ENCODE measurements around the gene ZNF226.
"Not testable (repeated sequence)": the region's sequence is repeated elsewhere in the genome, so short reads cannot be mapped to it uniquely, and the experiment has no call there.

DNA sequence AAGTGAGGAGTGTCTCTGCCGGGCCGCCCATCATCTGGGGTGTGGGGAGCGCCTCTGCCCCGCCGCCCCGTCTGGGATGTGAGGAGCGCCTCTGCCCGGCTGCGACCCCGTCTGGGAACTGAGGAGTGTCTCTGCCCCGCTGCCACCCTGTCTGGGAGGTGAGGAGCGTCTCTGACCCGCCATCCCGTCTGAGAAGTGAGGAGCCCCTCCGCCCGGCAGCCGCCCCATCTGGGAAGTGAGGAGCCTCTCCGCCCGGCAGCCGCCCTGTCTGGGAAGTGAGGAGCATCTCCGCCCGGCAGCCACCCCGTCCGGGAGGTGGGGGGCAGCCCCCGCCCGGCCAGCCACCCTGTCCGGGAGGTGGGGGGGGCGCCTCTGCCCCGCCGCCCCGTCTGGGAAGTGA lies 39.0 kb downstream of the ZNF226 start:
- not testable (repeated sequence) for TF ChIP-seq EZH2phosphoT487 (IDR thresholded peaks at IDR 0.05; ENCODE audit: low read depth)
- TF ChIP-seq, protein P1, sequence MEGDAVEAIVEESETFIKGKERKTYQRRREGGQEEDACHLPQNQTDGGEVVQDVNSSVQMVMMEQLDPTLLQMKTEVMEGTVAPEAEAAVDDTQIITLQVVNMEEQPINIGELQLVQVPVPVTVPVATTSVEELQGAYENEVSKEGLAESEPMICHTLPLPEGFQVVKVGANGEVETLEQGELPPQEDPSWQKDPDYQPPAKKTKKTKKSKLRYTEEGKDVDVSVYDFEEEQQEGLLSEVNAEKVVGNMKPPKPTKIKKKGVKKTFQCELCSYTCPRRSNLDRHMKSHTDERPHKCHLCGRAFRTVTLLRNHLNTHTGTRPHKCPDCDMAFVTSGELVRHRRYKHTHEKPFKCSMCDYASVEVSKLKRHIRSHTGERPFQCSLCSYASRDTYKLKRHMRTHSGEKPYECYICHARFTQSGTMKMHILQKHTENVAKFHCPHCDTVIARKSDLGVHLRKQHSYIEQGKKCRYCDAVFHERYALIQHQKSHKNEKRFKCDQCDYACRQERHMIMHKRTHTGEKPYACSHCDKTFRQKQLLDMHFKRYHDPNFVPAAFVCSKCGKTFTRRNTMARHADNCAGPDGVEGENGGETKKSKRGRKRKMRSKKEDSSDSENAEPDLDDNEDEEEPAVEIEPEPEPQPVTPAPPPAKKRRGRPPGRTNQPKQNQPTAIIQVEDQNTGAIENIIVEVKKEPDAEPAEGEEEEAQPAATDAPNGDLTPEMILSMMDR (IDR thresholded peaks at IDR 0.05; ENCODE audit: low read depth, low read length), result not testable (repeated sequence)

Measured in OCI-LY3 (cell line).